Measurements from ENCODE around the gene RGL2.
A peak's percentile ranks its signal among the peaks of the same experiment; 100 is the strongest.

The RGL2 gene

GRCh38 chr6:33329058-33329457 lies 30.3 kb upstream of the RGL2 start:
- Histone ChIP-seq H3K27ac (ENCODE audit: low read length) (no peak overlapping the region), H3K36me3 (ENCODE audit: control insufficient read depth, low read depth, low read length) (no peaks in the 10 kb centered on the region), H3K27me3 (ENCODE audit: control insufficient read depth, insufficient read depth, low read length) (no peaks in the 10 kb centered on the region), H3K9me3 (ENCODE audit: control insufficient read depth, low read depth, low read length) (no peaks in the 10 kb centered on the region), H3K4me1 (ENCODE audit: control insufficient read depth, low read depth, low read length) (peaks cover 2% of the 10 kb centered on the region), H3K4me3 (ENCODE audit: low read length) (no peak overlapping the region), H3K9ac (ENCODE audit: low read length) (no peak overlapping the region)

GRCh38 chr6:33324125-33324524 lies 25.4 kb upstream of the RGL2 start:
- peak overlapping the region; percentile 24 for H3K9ac ChIP-seq (ENCODE audit: low read length)
- H3K27me3 ChIP-seq (ENCODE audit: control insufficient read depth, insufficient read depth, low read length): no peaks in the 10 kb centered on the region
- no peaks in the 10 kb centered on the region for H3K9me3 ChIP-seq (ENCODE audit: control insufficient read depth, low read depth, low read length)
- H3K4me3 ChIP-seq (ENCODE audit: low read length): peak overlapping the region; percentile 71
- peaks cover 12% of the 10 kb centered on the region for H3K4me1 ChIP-seq (ENCODE audit: control insufficient read depth, low read depth, low read length)
- peaks cover 16% of the 10 kb centered on the region for H3K36me3 ChIP-seq (ENCODE audit: control insufficient read depth, low read depth, low read length)
- no peak overlapping the region for H3K27ac ChIP-seq (ENCODE audit: low read length)

GRCh38 chr6:33323623-33323948 lies 24.8 kb upstream of the RGL2 start:
- Histone ChIP-seq H3K9me3 (ENCODE audit: control insufficient read depth, low read depth, low read length) (no peaks in the 10 kb centered on the region), H3K36me3 (ENCODE audit: control insufficient read depth, low read depth, low read length) (peaks cover 22% of the 10 kb centered on the region), H3K27me3 (ENCODE audit: control insufficient read depth, insufficient read depth, low read length) (no peaks in the 10 kb centered on the region), H3K4me1 (ENCODE audit: control insufficient read depth, low read depth, low read length) (peaks cover 12% of the 10 kb centered on the region), H3K27ac (ENCODE audit: low read length) (no peak overlapping the region), H3K4me3 (ENCODE audit: low read length) (peak overlapping the region; percentile 71), H3K9ac (ENCODE audit: low read length) (peak overlapping the region; percentile 24)

- Histone ChIP-seq H3K9ac (ENCODE audit: low read length) (no peak overlapping the region), H3K4me1 (ENCODE audit: control insufficient read depth, low read depth, low read length) (peaks cover 17% of the 10 kb centered on the region), H3K27ac (ENCODE audit: low read length) (no peak overlapping the region)
These were observed 22.5 kb upstream of the RGL2 start for GRCh38 chr6:33321227-33321626.

GRCh38 chr6:33320315-33321181 lies 21.8 kb upstream of the RGL2 start:
- H3K27me3 ChIP-seq (ENCODE audit: control insufficient read depth, insufficient read depth, low read length): no peaks in the 10 kb centered on the region
- H3K36me3 ChIP-seq (ENCODE audit: control insufficient read depth, low read depth, low read length): peaks cover 23% of the 10 kb centered on the region
- peaks cover 17% of the 10 kb centered on the region for H3K4me1 ChIP-seq (ENCODE audit: control insufficient read depth, low read depth, low read length)
- H3K9ac ChIP-seq (ENCODE audit: low read length): no peak overlapping the region
- H3K27ac ChIP-seq (ENCODE audit: low read length): no peak overlapping the region
- H3K4me3 ChIP-seq (ENCODE audit: low read length): no peak overlapping the region
- H3K9me3 ChIP-seq (ENCODE audit: control insufficient read depth, low read depth, low read length): no peaks in the 10 kb centered on the region

More at GRCh38 chr6:33321227-33321626, 22.5 kb upstream of the RGL2 start:
- Histone ChIP-seq H3K27me3 (ENCODE audit: control insufficient read depth, insufficient read depth, low read length) (no peaks in the 10 kb centered on the region), H3K9me3 (ENCODE audit: control insufficient read depth, low read depth, low read length) (no peaks in the 10 kb centered on the region), H3K4me3 (ENCODE audit: low read length) (no peak overlapping the region), H3K36me3 (ENCODE audit: control insufficient read depth, low read depth, low read length) (peaks cover 23% of the 10 kb centered on the region)

- no peak overlapping the region for H3K27ac ChIP-seq (ENCODE audit: low read length)
- H3K9me3 ChIP-seq (ENCODE audit: control insufficient read depth, low read depth, low read length): no peaks in the 10 kb centered on the region
- H3K9ac ChIP-seq (ENCODE audit: low read length): no peak overlapping the region
- H3K36me3 ChIP-seq (ENCODE audit: control insufficient read depth, low read depth, low read length): peaks cover 23% of the 10 kb centered on the region
- no peak overlapping the region for H3K4me3 ChIP-seq (ENCODE audit: low read length)
- peaks cover 18% of the 10 kb centered on the region for H3K4me1 ChIP-seq (ENCODE audit: control insufficient read depth, low read depth, low read length)
- no peaks in the 10 kb centered on the region for H3K27me3 ChIP-seq (ENCODE audit: control insufficient read depth, insufficient read depth, low read length)
These were observed 21.2 kb upstream of the RGL2 start for GRCh38 chr6:33319939-33320314.

- peaks cover 15% of the 10 kb centered on the region for H3K4me1 ChIP-seq (ENCODE audit: control insufficient read depth, low read depth, low read length)
- H3K36me3 ChIP-seq (ENCODE audit: control insufficient read depth, low read depth, low read length): peaks cover 23% of the 10 kb centered on the region
- H3K27me3 ChIP-seq (ENCODE audit: control insufficient read depth, insufficient read depth, low read length): no peaks in the 10 kb centered on the region
- H3K9ac ChIP-seq (ENCODE audit: low read length): peak overlapping the region; percentile 71
- peak overlapping the region; percentile 22 for H3K27ac ChIP-seq (ENCODE audit: low read length)
- no peaks in the 10 kb centered on the region for H3K9me3 ChIP-seq (ENCODE audit: control insufficient read depth, low read depth, low read length)
- H3K4me3 ChIP-seq (ENCODE audit: low read length): peak overlapping the region; percentile 92
These were observed 19.8 kb upstream of the RGL2 start for GRCh38 chr6:33318426-33319073.

- Histone ChIP-seq H3K9ac (ENCODE audit: low read length) (peak within 1 kb of the TSS; percentile 71), H3K4me1 (ENCODE audit: control insufficient read depth, low read depth, low read length) (peaks cover 14% of the 10 kb centered on the region), H3K27me3 (ENCODE audit: control insufficient read depth, insufficient read depth, low read length) (no peaks in the 10 kb centered on the region), H3K9me3 (ENCODE audit: control insufficient read depth, low read depth, low read length) (no peaks in the 10 kb centered on the region), H3K36me3 (ENCODE audit: control insufficient read depth, low read depth, low read length) (peaks cover 23% of the 10 kb centered on the region), H3K4me3 (ENCODE audit: low read length) (peak within 1 kb of the TSS; percentile 92), H3K27ac (ENCODE audit: low read length) (peak within 1 kb of the TSS; percentile 78)
These were observed 19.1 kb upstream of the RGL2 start, which contains the start of gene ZBTB22 for GRCh38 chr6:33317669-33318425. TSS of gene ZBTB22 (minus strand) at chr6:33317744. CDS start at chr6:33316916, 828 bp downstream.

GRCh38 chr6:33317419-33317668 lies 18.6 kb upstream of the RGL2 start:
- no peaks in the 10 kb centered on the region for H3K27me3 ChIP-seq (ENCODE audit: control insufficient read depth, insufficient read depth, low read length)
- peaks cover 23% of the 10 kb centered on the region for H3K36me3 ChIP-seq (ENCODE audit: control insufficient read depth, low read depth, low read length)
- no peaks in the 10 kb centered on the region for H3K9me3 ChIP-seq (ENCODE audit: control insufficient read depth, low read depth, low read length)
- H3K4me3 ChIP-seq (ENCODE audit: low read length): peak overlapping the region; percentile 68
- peaks cover 14% of the 10 kb centered on the region for H3K4me1 ChIP-seq (ENCODE audit: control insufficient read depth, low read depth, low read length)
- no peak overlapping the region for H3K9ac ChIP-seq (ENCODE audit: low read length)
- no peak overlapping the region for H3K27ac ChIP-seq (ENCODE audit: low read length)

- Histone ChIP-seq H3K27me3 (ENCODE audit: control insufficient read depth, insufficient read depth, low read length) (no peaks in the 10 kb centered on the region), H3K9ac (ENCODE audit: low read length) (no peak overlapping the region), H3K9me3 (ENCODE audit: control insufficient read depth, low read depth, low read length) (no peaks in the 10 kb centered on the region), H3K27ac (ENCODE audit: low read length) (no peak overlapping the region), H3K36me3 (ENCODE audit: control insufficient read depth, low read depth, low read length) (peaks cover 23% of the 10 kb centered on the region), H3K4me3 (ENCODE audit: low read length) (peak overlapping the region; percentile 68), H3K4me1 (ENCODE audit: control insufficient read depth, low read depth, low read length) (peaks cover 17% of the 10 kb centered on the region)
These were observed 18.1 kb upstream of the RGL2 start for GRCh38 chr6:33316603-33317418.

Data from iPS-18a (cell line).